Activated CD8-positive, alpha-beta memory T cell treated with anti-CD3 and anti-CD28 coated beads for 4 hours (primary cell): ENCODE results near the gene MACROD2.

ENCODE experiments used
- DNase-seq, 2 donors: peaks; one replicate each; pipeline ENCODE4 v3.0.0-alpha.2; 2020; ENCODE audit warnings: low read depth in 2 of 2

The MACROD2 gene

DNA sequence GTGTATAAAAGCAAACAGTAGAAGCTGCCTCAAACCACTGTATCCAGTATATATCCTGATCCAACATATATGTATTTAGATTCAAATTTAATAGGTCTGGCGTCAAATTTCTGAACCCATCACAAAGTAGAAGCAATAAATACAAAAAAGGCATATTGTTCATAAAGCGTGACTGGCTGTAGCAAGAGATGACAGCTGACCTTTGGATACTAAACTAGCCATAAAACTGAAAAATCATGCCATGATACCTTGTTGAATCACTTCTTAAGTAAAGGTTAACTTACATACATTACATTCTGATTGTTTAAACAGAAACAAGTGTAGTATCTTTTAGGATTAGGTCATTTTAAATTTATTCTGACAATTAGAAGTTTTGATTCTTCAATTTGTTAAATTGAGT is 714.1 kb downstream of the MACROD2 start:
- no peak for DNase-seq

DNA sequence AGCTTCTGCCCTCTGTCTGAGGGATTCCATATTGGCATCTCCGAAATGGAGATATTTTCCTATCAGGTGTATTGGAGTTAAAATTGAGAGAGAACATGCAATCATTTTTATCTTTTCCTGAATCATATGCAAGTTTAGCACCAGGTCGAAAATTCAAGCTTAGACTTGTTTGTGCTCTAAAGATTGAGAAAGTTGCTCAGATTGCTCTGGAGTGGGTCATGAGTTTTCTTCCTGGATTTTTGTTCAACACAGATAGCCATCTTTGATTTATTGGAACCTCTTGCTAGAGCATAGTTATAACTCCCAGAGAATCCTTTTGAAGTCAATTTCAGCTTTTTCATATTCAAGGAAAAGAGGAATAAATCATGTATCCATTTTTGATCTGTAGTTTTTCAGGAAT is 715.6 kb downstream of the MACROD2 start:
- no peak for DNase-seq

DNA sequence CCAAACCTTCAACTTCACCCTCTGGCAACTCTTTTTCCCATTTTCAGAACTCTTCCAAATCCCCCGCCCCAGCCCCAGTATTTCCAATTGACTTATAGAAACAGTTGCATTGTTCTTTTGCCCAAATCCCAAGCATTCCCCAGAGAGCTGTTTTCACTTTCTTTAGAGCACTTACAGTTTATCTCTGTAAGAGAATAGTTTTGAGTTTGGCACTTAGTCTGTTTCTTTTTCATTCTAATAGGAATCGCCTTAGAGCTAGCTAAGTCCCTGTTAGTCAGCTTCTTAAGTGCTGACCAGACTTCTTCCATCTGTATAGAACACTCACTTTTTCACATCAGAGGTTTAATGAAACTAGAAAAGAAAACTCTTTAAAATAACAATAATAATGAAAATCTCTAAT is 716.3 kb downstream of the MACROD2 start:
- no peak for DNase-seq

DNA sequence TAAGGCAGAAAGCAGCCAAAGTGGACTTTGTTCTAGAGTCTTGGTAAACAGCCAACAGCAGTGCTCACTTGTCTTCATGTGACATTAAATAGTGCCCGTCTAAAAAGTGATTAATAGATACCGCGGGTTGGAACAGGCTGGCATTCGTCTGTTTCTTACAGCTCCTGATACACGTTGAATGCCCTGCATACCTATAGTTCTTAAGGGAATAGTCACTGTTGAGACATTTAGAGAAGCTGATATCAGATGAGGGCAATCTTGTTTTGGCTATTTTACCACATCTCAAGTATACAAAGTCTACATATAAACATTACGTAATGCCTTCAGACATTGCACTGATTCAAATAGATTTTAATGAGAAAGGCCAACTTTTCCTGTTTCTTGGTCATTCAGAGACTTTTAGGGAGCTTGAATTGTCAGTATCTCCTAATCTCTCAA is 717.0 kb downstream of the MACROD2 start:
- DNase-seq = no peak

DNA sequence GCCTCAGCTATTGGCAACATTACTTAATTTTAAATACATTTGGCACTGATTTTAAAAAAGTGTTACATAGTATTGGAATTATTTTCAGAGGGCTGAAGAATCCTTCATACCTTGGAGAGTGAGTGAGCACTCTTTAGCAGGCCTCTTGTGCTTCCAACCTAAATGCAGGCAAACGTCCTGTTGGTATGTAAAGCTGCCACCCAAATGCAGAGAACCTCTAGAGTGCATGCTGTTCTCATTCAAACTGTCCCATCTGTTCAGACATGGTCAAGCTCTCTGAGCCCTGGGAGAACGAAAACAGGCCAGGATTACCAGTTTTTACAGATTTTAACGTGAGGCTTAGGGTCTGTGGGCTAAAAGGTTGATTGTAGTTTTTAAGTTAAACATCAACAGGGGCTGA is 720.1 kb downstream of the MACROD2 start:
- DNase-seq = no peak

DNA sequence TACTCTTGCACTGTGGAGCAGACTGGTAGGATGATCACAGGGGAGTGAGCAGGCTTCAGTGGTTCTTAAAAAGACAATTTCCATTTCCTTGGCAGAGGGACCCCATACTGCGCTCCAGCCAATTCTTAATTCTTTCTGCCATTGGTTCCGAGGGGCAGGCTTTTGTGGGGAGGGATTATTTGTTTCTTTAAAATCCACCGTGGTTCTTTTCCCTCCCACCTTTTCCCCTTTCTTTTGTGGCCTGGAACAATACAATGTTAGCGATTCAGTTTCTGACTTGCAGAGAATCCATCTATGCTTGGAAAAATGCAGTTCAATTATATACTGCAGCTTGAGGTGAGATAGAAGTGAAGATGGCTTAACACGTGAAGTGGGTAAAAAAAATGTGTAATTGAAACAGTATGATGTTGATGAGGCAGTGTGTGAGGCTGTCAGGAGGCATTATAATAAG is 721.1 kb downstream of the MACROD2 start:
- no peak for DNase-seq

DNA sequence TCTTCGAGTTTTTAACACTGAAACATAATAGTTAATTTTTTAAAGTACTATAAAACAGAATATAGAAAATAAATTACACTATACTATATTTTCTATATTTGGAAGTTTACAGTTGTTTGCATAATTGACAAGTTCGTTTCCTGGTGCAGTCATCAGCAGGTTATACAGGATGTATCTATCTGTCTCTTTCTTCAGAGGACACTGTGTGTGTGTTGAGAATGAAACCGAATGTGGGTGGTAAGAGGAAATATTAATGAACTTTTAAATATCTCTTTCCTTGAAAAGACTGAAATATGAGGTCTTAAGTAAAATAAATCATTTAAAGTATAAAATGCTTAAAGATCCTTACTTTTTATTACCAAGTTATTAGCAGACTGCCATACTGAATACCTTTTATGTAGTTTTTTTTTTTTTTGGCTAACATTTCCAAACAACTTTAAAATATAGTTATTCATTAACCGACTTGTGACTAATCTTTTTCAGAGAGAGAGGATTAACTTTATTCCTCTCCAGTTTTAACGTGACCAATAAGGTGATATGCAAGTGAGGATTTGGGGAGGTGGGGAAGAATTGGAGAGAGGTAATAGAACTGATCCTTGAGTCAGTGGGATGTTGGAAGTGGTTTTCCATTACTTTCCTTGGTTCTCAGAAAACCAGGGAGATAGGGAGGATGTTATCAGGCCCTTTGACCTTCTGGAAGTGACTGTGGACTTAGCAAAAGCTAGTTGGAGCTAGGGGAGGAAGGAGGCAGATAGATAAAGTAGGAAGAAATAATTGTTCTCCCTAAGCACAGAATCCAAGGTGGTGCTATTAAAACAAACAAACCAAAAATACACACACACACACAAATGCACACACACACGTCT is 722.1 kb downstream of the MACROD2 start:
- DNase-seq = no peak

DNA sequence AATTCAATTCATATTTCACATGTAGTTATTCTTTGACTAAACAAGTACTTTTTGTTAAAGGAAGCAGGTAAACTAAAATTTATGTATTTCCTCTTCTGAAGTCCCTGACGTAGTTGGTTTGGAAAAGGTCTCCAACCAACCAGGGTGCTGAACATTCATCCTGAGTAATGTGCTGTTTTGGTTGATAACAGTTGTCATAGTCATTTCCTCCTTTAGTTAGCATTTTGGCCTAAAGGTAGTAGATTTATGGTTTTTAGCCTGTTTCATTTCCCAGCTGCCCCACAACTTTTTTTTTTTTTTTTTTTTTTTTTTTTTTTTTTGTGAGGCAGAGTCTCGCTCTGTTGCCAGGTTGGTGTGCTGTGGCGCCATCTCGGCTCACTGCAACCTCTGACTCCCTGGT is 724.9 kb downstream of the MACROD2 start:
- DNase-seq = no peak

DNA sequence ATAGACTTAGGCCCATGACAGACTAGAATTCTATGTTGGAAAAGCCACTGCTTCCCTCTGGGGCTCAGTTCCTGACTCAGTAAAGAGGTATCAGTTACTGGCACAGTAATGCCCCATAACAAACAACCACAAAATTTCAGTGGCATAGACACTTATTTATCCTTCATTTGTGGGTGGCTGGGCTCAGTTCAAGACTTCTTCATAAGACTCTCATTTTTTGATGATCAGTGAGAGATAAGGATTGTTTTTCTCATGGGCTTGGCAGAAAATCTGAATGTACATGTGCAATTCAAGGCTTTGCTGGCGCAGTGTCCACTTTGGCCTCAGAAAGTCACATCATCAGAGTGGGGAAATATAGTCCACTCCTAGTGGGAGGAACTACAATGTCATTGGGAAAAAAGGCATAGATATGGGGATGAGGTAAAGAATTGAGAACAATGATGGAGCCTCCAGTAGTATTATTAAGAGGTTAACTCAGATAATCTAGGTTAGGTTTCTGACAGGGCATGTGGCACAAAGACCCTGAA is 726.7 kb downstream of the MACROD2 start:
- no peak for DNase-seq

DNA sequence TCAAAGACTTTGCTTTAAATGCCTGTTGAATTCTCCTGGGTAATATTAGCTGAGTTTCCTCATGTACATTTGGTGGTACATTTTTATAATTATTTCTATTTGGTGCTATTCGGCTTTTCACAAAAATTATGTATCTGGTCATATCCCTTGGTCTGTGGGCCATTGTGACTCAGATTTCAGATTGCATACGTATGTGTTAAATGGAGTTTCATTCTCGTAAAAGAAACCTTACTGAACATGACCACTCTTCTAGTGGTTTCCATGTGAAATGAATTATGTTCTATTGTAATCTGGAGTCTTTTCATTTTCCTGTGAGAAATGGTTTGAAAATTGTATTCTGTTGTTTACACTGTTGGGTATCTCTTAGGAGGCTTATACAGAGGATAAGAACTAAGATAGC is 728.3 kb downstream of the MACROD2 start:
- no peak for DNase-seq

DNA sequence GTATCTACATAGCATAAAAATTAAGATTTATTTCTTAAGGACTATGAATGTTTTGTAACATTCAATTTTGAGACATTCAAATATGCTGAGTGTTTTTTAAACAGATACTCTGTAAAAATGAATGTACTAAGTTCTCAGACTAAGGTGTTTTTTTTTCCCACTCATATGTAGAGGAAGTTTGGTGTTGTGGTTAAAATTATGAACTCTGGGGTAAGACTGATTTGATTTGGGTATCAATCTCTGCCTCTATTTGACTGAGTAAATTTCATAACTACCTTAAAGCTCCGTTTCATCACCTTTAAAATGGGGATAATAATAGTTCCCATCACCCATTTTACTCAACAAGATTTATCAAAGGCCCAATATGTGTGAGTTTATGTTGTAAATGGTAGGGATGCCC is 728.7 kb downstream of the MACROD2 start:
- no peak for DNase-seq

DNA sequence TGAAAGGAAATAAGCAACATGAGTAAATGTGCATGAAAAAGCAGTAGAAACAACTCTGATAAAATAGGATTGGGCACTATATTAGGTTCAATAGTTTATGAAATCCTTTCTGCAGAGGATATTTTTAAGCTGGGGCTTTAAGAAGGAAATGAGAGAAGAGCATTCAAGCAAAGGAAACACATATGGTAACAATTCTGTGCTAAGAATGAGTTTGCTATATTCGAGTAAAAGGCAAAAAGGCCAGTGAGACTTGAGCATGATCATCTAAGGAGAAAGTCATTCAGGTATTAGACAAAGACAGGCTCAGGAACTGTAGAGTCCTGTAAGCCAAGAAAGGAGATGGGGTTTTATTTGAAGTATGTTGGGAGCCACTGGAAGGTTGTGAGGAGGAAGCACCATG is 729.2 kb downstream of the MACROD2 start:
- DNase-seq = no peak

DNA sequence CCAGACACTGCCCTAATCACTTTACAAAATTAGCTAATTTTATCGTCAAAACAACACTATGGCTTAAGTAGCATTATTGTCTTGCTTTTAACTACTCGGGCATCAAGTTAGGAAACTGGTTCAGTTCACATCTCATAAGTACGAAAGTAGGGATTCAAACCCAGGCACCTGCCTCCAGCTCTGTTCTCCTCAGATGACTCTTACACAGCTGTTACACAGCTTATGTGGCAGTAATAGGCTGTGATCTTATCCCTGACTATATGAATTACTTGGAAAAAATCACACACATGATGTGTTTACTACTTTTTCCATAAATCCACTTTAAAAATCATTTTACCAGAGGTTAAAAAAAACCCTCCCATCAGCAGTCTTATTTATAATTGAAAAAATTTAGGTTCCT is 731.3 kb downstream of the MACROD2 start:
- DNase-seq = no peak

DNA sequence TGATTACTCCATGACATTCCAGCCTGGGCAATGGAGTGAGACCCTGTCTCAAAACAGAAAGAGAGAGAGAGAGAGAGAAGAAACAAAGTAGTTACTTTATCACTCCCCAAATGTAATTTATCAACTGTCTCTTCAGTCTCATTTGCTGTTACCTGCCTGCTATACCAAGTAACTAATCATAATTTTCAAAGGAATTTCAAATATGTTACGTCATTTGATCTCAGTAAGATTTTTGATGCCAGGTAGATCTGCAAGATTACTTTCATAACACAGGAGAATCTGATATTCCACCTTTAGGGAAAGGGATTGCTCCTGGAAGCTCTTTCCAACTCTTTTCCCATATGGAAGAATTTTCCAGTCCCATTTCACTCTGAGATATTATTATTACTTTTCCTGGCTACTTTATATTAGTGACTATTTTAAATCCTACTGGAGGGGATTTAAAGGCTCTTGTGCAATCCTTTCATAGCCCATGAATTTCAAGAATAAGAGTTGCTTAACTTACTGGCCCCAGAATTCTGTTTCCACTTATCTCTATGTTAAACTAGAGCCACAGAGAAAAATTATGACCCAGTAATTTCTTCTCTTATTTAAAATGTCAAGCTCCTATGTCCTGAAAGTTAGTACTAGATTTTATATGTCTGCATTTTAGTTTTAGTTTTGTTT is 732.3 kb downstream of the MACROD2 start:
- DNase-seq = no peak

DNA sequence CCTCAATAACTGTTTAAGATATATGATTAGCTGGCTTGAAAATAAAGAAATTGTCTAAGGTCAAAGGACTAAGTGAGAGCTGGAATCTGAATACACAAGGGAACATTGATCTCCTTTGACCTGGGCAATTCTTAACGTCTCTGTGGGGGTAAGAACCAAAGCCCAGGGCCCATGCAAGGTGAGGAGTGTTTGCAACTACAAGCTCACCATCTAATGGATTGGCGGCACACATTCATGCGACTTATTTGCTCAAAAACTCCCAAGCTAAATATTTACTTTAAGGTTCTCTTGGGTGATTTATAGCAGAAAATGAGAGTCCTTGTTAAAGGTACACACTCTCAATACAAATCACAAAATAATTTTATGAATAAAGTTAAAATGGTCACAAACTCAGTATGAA is 734.1 kb downstream of the MACROD2 start:
- no peak for DNase-seq

DNA sequence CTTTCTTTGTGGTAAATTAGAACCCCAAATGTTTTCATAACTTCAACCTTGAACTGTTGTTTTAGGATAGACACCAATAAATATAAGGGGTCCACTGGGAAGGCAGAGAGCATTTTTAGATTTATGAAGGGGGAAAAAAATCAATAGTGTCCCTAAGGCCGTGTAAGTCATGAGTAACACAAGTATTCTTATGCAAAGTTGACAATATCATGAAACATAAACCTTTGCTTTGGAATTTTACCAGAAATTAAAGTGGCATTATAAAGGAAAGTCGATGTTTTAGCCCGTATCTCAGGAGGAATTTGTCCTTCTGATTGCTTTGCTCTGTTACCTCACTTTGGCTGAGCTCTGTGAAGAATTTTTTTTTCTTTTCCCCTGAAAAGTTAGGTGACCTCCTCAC is 737.0 kb downstream of the MACROD2 start:
- DNase-seq = no peak

DNA sequence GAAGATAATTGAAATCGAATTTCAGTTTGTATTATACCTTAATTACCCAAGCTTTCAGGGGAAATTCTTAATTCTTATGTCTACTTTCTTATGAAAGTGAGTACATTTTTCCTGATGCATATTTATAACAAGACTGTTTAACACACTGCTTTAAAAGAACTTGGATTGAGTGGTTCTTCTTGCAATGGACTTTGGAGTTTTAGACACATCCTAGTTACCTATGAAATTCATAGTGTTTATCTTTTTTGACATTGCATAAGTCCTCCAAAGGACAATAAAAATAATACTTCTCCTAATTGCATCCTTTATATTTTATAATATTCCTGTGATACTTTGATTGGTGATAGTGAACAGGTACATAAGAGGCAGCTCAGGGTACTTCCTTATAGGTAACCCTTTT is 737.7 kb downstream of the MACROD2 start:
- no peak for DNase-seq

DNA sequence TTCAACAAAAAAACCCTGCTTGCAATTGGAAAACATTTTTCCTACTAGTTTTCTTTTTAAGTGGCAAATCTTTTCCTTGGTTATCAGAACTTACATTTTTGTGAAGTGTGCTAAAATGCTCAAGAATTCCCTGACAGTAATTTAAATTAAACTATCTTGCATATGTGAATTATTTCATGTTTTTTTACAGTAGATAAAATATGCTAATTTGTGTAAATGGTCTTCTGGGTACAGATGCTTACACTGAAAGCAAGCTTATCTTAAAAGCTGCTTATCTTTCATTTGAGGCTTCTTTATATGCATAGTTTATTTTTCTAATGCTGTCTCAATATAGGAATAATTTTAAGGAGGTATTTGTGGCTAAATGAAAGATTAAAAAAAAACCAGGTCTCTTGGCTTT is 745.1 kb downstream of the MACROD2 start:
- DNase-seq = no peak

DNA sequence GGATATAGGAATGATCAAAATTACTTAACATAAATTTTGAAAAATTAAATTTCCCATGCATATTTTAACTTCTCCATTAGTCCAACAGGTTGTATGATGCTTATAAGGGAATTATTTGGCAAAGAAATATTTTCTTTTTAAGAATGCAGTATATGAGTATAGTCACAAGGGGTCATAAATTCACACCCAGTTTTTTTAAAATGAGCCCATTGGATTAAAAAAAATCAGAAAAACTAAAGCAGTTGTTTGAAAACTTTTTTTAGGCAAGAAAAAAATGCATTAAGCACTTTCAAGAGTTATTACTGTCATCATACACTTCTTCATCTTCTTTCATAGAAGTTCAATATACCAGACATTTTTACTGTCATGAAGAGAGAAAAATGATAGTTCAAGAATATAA is 746.3 kb downstream of the MACROD2 start:
- DNase-seq = no peak

DNA sequence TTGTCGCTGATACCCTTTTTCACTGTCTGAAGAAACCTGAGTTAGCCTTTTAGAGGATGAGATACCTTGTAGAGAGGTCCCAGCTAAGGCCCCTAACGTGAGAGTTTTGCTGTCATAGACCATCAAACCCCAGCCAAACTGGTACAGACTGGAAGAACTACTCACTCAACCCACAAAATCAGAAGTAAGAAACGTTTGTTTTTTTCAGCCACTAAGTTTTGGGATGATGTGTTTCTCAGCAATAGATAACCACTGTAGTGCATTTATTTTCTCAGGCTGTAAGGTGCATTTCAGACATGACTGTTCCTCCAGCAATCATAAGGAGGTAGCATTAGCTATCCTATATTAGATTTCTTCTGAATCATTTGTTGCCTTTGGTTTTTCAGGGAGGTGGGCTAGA is 749.4 kb downstream of the MACROD2 start:
- no peak for DNase-seq

DNA sequence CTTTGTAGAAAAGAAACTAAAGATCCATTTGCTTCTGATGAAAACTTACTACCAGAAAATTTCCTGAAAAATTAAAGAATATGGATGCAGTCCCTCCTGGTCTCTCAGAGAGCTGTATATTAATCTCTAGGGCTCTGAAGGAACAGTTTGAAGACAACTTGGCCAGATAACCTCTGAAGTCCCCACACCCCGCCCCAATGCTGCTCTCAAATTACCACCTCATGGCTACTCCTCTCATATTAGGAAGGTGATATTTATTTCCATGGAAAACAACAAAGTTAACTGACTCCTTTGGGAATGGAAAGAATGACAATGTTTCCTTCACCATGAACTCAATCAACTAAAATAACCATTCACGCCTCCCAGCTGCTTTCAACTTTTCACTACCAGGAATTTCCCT is 750.5 kb downstream of the MACROD2 start:
- DNase-seq = no peak

DNA sequence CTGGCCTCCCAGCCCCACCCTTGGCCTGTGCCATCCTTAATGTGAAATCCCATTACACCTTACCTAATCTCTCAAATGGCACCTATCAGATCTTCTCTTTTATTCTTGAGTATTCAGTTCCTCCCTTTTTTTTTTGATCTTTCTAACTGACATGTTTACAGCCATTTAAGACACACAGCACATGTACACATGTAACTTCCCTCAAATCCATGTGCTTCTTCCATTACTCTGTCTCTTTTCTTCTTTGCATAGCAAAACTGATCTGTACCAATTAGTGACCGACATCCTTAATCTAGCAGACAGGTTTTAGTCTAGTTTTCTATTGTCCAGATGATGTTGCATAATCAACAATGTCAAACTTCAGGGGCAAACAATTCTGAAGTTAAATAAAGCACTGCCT is 755.9 kb downstream of the MACROD2 start:
- DNase-seq = no peak

DNA sequence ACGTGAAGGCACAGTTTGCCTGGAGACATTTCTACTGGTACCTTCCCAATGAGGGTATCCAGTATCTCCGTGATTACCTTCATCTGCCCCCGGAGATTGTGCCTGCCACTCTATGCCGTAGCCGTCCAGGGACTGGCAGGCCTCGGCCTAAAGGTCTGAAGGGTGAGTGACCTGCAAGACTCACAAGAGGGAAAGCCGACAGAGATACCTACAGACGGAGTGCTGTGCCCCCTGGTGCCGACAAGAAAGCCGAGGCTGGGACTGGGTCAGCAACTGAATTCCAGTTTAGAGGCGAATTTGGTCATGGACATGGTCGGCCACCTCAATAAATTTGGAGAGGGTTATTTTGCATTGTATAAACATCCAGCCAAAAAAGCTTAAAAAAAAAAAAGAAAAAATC is 762.4 kb downstream of the MACROD2 start:
- DNase-seq = no peak
